RWPE2 (cell line): ENCODE results near the gene OR2AK2.
A peak's percentile ranks its signal among the peaks of the same experiment; 100 is the strongest.

Experiments used
- ATAC-seq: fragments of 200-7000 bp; cut with Tn5 transposase; 3 replicates; pipeline ENCODE4 v1.9.1; 2021; ENCODE audit warnings: low read depth
- DNase-seq: peaks from one replicate; pipeline ENCODE4 v3.0.0-alpha.2; 2020; ENCODE audit warnings: low spot score
- H3K27ac ChIP-seq: fragments of 450-650 bp; 2 replicates; pipeline ENCODE4 v1.5.1; 2017; ENCODE audit warnings: mild to moderate bottlenecking; ENCODE audit not compliant: poor library complexity, severe bottlenecking
- H3K27me3 ChIP-seq: fragments of 250-450 bp; sonication (Bioruptor Pico); 2 replicates; pipeline ENCODE4 v1.5.1; 2021; ENCODE audit warnings: mild to moderate bottlenecking, moderate library complexity; ENCODE audit not compliant: insufficient read depth, poor library complexity, severe bottlenecking
- H3K36me3 ChIP-seq: fragments of 250-450 bp; sonication (Bioruptor Pico); 2 replicates; pipeline ENCODE4 v1.5.1; 2020; ENCODE audit warnings: low read depth, mild to moderate bottlenecking, moderate library complexity
- H3K4me1 ChIP-seq: fragments of 250-450 bp; sonication (Bioruptor Pico); 2 replicates; pipeline ENCODE4 v1.5.1; 2021; ENCODE audit warnings: mild to moderate bottlenecking, moderate library complexity; ENCODE audit not compliant: insufficient read depth, poor library complexity, severe bottlenecking
- H3K4me3 ChIP-seq: fragments of 250-450 bp; sonication (Bioruptor Pico); 2 replicates; pipeline ENCODE4 v1.5.1; 2021; ENCODE audit warnings: mild to moderate bottlenecking, moderate library complexity; ENCODE audit not compliant: severe bottlenecking
- H3K9me3 ChIP-seq: fragments of 250-450 bp; sonication (Bioruptor Pico); 2 replicates; pipeline ENCODE4 v1.5.1; 2021; ENCODE audit warnings: mild to moderate bottlenecking, moderate library complexity; ENCODE audit not compliant: severe bottlenecking
- TF ChIP-seq, protein P1 (sequence below): fragments of 450-650 bp; IDR thresholded peaks from one replicate; pipeline ENCODE4 v1.5.1; 2017; ENCODE audit warnings: mild to moderate bottlenecking, moderate library complexity; ENCODE audit not compliant: poor library complexity, severe bottlenecking

The OR2AK2 gene

DNA sequence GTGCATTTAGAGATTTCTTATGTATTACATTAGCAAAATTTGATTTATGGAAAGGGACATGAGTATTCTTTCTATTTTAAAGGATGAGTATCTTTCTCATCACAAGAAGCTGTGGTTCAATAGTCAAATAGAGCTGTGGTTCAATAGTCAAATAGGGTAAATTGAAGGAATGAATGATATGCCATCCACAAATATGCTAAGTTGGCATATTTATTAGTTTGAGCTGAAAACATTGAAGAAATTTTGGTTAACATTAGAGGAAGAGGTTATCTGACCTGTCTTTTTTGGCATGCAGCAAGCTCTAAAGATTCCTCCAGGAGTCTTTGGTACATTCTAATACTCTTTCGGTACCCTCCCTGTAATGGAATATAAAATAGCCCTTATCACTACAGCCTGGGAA lies 11.6 kb upstream of the OR2AK2 start:
- TF ChIP-seq, protein P1, sequence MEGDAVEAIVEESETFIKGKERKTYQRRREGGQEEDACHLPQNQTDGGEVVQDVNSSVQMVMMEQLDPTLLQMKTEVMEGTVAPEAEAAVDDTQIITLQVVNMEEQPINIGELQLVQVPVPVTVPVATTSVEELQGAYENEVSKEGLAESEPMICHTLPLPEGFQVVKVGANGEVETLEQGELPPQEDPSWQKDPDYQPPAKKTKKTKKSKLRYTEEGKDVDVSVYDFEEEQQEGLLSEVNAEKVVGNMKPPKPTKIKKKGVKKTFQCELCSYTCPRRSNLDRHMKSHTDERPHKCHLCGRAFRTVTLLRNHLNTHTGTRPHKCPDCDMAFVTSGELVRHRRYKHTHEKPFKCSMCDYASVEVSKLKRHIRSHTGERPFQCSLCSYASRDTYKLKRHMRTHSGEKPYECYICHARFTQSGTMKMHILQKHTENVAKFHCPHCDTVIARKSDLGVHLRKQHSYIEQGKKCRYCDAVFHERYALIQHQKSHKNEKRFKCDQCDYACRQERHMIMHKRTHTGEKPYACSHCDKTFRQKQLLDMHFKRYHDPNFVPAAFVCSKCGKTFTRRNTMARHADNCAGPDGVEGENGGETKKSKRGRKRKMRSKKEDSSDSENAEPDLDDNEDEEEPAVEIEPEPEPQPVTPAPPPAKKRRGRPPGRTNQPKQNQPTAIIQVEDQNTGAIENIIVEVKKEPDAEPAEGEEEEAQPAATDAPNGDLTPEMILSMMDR, result no peak
- H3K36me3 ChIP-seq, result no peaks in the 10 kb centered on the region
- H3K9me3 ChIP-seq, result no peaks in the 10 kb centered on the region
- H3K4me3 ChIP-seq, result no peak overlapping the region
- ATAC-seq, result no peak
- H3K4me1 ChIP-seq, result no peaks in the 10 kb centered on the region
- H3K27ac ChIP-seq, result no peak overlapping the region
- no peak for DNase-seq
- no peaks in the 10 kb centered on the region for H3K27me3 ChIP-seq

- Histone ChIP-seq H3K27me3 (no peaks in the 10 kb centered on the region), H3K27ac (peak overlapping the region; percentile 22), H3K4me1 (no peaks in the 10 kb centered on the region), H3K36me3 (no peaks in the 10 kb centered on the region), H3K9me3 (no peaks in the 10 kb centered on the region), H3K4me3 (no peak overlapping the region)
- ATAC-seq (no peak), DNase-seq (no peak)
- TF ChIP-seq, protein P1, result no peak
Observed at GRCh38 chr1:247961791-247962190, 3.2 kb upstream of the OR2AK2 start.

DNA sequence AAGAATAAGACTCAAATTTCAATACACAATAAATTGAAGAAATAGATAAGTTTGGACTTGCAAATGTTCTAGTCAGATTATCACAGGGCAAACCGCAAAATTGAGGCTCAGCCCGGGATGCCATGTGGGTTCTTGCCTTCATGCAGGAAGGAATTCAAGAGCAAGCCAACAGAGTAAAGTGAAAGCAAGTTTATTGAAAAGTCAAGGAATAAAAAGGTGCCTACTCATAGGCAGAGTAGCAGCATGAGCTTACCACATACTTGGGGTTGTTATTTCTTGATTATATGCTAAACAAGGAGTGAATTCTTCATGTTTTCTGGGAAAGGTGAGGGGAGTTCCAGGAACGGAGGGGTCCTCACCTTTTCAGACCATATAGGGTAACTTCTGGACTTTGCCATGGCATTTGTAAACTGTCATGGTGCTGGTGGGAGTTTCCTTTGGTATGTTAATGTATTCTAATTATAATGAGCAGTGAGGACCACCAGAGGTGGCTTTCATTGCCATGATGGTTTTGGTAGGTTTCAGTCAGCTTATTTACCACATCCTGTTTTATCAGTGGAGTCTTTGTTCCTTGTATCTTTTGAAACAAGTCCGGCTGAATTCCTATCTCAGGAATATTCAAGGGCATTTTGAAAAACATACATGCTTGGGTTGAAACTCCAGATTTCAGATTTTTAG lies 2.0 kb upstream of the OR2AK2 start:
- TF ChIP-seq, protein P1, result no peak
- Histone ChIP-seq H3K4me1 (no peaks in the 10 kb centered on the region), H3K27ac (peak overlapping the region; percentile 22), H3K9me3 (no peaks in the 10 kb centered on the region), H3K27me3 (no peaks in the 10 kb centered on the region), H3K4me3 (no peak overlapping the region), H3K36me3 (no peaks in the 10 kb centered on the region)
- DNase-seq (no peak), ATAC-seq (0 out of 3 replicates have a peak, but pooled peaks have one; percentile 25)

- no peak for DNase-seq
- Histone ChIP-seq H3K4me3 (no peak overlapping the region), H3K36me3 (no peaks in the 10 kb centered on the region), H3K27ac (no peak overlapping the region), H3K9me3 (no peaks in the 10 kb centered on the region), H3K4me1 (no peaks in the 10 kb centered on the region), H3K27me3 (no peaks in the 10 kb centered on the region)
- ATAC-seq, result no peak
- TF ChIP-seq, protein P1, result no peak
Observed at GRCh38 chr1:247966532-247967204, 1.6 kb downstream of the OR2AK2 start.

DNA sequence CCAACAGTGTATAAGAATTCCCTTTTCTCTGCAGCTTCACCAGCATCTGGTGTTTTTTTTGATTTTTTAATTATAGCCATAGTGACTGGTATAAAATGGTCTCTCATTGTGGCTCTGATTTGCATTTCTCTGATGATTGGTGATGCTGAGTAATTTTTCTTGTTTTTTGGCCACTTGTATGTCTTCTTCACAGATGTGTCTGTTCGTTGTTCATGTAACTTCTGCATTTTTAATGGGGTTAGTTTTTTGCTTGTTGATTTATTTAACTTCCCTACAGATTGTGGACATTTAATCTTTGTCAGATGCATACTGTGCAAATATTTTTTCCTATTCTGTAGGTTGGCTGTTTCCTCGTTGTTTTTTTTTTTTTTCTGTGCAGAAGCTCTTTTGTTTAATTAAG lies 28.0 kb downstream of the OR2AK2 start:
- Histone ChIP-seq H3K4me3 (no peak overlapping the region), H3K36me3 (no peaks in the 10 kb centered on the region), H3K27me3 (no peaks in the 10 kb centered on the region), H3K9me3 (no peaks in the 10 kb centered on the region), H3K4me1 (no peaks in the 10 kb centered on the region), H3K27ac (no peak overlapping the region)
- no peak for DNase-seq
- ATAC-seq, result no peak
- TF ChIP-seq, protein P1, result no peak
